GM18873 (cell line): ENCODE results near the gene PKIB.
A peak's percentile ranks its signal among the peaks of the same experiment; 100 is the strongest.
"Not testable (repeated sequence)": the region's sequence is repeated elsewhere in the genome, so short reads cannot be mapped to it uniquely, and the experiment has no call there.

Source experiments
- ATAC-seq: cut with Tn5 transposase; IDR thresholded peaks from one replicate; pipeline ENCODE4 v1.9.1; 2021; ENCODE audit warnings: mild to moderate bottlenecking, moderate library complexity, moderate number of reproducible peaks; ENCODE audit not compliant: unreplicated experiment, low FRiP score

Gene PKIB

DNA sequence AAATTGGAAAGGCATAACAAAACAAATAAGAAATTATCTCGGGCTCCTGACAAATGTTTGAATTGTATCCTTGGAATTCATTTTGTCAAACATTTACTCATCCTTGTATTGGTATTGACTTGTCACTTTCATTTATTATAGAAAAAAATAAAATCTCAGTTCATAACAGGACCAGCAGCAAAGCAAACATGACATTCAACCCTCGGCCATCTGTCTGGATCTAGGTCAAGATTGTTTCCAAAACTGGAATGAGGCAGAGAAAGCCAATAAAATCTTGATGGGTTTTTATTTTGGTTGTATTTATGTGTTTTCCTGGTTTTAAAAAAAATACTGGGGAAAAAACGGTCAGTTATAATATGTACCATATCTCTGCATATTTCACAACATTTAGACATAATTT, 126.4 kb downstream of the PKIB start:
- no peak for ATAC-seq

- ATAC-seq, result no peak
Observed at GRCh38 chr6:122740091-122740490, 129.9 kb downstream of the PKIB start.

GRCh38 chr6:122740936-122741335, 130.7 kb downstream of the PKIB start:
- ATAC-seq, result no peak

GRCh38 chr6:122744247-122744646, 134.0 kb downstream of the PKIB start:
- not testable (repeated sequence) for ATAC-seq

DNA sequence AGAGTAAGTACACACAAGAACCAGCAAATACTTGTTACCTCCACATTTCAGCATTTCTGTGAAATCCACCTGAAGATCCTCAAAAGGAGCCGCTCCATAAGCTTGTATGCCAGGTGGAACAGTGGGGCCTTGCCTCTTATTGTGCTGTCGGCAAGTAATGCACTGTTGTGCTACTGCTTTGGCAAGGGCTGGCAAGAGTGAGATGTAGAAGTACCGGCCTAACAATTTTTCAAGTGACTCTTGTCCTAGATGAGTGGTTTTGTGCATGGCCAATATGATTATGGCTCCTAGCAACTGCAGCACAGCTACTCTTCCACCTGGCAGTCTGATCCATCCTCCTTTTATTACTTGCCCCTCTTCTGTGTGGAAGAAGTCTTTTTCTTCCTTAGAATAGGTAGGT, 134.7 kb downstream of the PKIB start:
- not testable (repeated sequence) for ATAC-seq

DNA sequence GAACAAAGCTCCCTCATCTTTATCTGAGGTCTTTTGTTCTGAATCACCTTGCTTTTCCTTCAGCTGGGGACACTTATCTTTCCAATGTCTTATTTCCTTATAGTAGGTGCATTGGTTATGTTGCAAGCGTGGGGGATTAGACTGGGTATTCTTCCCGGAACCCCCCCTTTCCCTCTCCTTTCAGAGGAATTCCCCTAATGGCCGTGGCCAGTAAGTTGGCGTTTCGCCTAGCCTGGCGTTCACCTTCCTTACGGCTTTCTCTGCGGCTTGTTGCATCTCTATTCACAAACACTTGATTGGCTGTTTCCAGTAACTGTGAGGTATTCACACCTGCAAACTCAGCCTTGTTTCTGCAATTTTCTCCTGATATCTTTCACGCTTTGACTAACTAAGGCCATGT, 136.5 kb downstream of the PKIB start:
- no peak for ATAC-seq

GRCh38 chr6:122747573-122747972, 137.4 kb downstream of the PKIB start:
- no peak for ATAC-seq

- not testable (repeated sequence) for ATAC-seq
Observed at GRCh38 chr6:122748945-122749344, 138.7 kb downstream of the PKIB start.

DNA sequence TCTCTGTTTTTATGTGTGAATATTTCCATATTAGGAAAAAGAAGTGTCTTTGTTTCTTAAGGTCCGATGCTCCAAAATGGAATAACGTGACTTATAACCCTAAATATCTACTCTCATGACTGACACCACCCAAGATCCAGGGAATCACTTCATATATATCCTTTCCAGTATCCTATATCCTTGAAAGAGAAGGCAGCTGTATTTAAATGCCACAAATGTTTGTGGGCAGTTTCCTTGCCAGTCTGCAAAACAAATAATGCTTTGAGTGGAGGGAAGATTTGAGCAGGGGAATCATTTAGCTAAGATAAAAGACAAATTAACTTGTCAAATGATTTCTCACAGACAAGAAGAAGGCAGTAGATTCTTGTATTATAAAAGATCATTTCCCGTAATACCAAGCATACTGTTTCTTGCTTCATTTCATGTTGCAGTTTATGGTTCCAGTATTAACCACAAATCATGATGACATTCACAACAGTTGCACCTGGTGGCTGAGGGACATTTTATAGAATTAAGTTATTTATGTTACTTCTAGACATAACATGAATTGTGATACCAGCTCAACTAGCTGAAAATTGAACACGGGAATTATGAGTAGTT, 139.3 kb downstream of the PKIB start:
- ATAC-seq, result no peak

- peak; percentile 87 for ATAC-seq
Observed at GRCh38 chr6:122751326-122751725, 141.1 kb downstream of the PKIB start.

DNA sequence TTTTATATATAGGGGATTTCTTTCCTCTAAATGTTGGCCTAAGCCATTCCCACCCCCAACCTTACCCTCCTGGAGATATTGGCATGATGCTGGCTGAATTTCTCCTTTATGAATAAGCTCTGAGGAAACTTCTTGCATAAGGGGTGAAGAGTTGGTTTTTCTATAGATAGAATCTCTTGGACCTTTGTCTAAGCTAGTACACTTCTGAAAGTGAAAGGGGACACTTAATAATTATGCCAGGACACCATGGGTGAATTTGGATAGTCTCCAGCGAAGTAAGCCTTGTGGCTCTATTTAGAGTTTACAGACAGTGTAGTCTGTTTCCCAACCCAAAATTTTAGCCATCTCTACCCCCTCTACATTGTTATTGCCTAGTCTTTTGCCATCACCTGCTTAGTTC, 142.3 kb downstream of the PKIB start:
- no peak for ATAC-seq

- ATAC-seq, result no peak
Observed at GRCh38 chr6:122753000-122753687, 142.9 kb downstream of the PKIB start.

- ATAC-seq, result no peak
Observed at GRCh38 chr6:122753688-122754056, 143.5 kb downstream of the PKIB start.

GRCh38 chr6:122754191-122754731, 144.1 kb downstream of the PKIB start:
- ATAC-seq, result no peak

GRCh38 chr6:122755901-122756300, 145.7 kb downstream of the PKIB start:
- ATAC-seq, result no peak

GRCh38 chr6:122758927-122759334, 148.7 kb downstream of the PKIB start:
- ATAC-seq, result peak; percentile 97

DNA sequence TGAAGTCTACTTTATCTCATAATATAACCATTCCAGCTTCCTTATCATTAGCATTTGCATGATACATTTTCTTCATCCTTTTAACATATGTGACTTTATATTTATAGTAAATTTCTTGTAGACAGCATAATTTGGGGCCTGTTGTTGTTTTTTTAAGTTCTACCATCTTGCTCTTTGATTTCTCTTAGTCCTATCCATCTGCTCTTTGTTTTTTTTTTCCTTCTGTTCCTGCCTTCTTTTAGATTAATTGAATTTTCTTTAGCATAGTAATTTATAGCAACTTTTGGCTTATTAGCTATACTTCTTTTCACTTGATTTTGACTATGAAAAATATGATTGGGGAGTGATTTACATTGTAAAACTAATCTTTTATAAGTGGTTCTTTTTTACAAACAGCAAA, 150.1 kb downstream of the PKIB start:
- ATAC-seq, result no peak

DNA sequence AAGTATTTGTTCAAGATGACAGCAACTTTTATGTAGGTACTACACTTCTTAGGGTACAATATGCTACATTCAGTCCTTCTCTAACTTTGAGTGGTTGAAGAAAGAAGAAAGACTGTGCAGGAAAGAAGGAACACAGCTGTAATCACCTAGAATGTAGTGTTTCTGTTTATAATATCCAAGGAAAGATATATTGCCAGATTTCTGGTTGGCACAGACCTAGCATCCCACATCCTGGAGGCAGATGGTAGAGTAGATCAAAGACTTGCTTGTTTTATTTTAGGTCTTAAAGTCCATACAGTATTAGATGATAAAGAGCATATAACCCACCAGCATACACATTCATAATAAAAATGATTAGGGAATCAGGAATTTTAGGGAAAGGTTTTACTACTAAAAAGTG, 156.1 kb downstream of the PKIB start:
- ATAC-seq, result no peak

DNA sequence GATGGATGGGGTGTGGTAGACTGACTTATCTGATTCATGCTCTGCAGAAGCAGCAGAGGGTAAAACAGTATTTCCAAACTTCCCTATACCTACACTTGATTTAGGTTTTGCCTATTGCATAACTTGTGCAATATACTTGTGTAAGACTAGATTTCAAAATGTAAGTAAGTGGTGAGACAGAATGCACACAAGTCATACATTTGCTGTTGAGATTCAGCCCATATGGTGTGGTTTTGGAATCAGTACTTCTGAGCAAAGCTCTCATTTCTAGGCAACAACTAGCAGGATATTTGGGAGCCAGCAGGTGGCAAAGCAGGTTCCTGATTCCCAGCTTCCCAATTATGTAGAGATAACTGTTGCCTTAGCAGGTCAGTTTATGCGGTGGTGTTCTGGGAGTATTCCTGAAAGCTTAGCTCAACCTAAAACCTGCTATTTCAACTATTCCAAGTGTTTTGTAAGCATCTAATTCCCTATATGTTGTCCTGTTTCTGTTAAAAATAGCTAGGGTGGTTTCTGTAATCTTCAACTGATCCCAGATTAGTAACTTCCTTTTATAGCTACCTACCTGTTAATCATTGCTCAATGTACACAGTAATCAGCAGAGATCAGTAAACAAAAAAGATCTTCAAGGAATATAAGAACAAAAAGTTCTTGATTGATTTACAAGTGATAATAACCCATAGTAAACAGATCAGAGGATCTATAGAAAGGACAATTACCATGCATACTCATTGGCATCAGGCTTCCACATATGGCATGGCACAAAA, 160.8 kb downstream of the PKIB start:
- ATAC-seq, result no peak

- no peak for ATAC-seq
Observed at GRCh38 chr6:122772724-122773415, 162.7 kb downstream of the PKIB start.
